ENCODE data around the gene KLF17. TPM values are rescaled to one million over a fixed set of nuclear protein-coding genes. Genes with fewer than 3 reads are reported as not detected.

The KLF17 gene
- polyA plus RNA-seq, 1 donor (not counting 4 experiments of a cell fraction or from before 2014, with no cell fraction given) = not detected

GRCh38 chr1:44111861-44112260 is 6.8 kb upstream of the KLF17 start:
- H3K9me3 ChIP-seq (ENCODE audit: control insufficient read depth, low read depth, low read length) = no peaks in the 10 kb centered on the region
- dilution Hi-C loops (cut with MboI; ENCODE audit: extremely low pct_ligation_motif_present, low sequenced_read_pairs) = no loop called here

GRCh38 chr1:44112486-44112885 is 6.1 kb upstream of the KLF17 start:
- no peaks in the 10 kb centered on the region for H3K9me1 ChIP-seq (ENCODE audit: control insufficient read depth, extremely low read depth, insufficient read depth, low read length)
- no peaks in the 10 kb centered on the region for H3K9me3 ChIP-seq (ENCODE audit: control insufficient read depth, low read depth, low read length)
- no peaks in the 10 kb centered on the region for H3K79me2 ChIP-seq (ENCODE audit: control insufficient read depth, insufficient read depth, low read length)
- FAIRE-seq (no peak), DNase-seq (ENCODE audit: low read depth, low spot score) (no peak)
- H3K4me1 ChIP-seq (ENCODE audit: control insufficient read depth, extremely low read depth, insufficient read depth, low read length) = no peaks in the 10 kb centered on the region
- no peak overlapping the region for H3K4me2 ChIP-seq (ENCODE audit: control insufficient read depth, extremely low read depth, insufficient read depth, low read depth, low read length)
- TF ChIP-seq CTCF (optimal IDR thresholded peaks at IDR 0.05 in 1 of 3, IDR thresholded peaks at IDR 0.05 in 1 of 3, conservative IDR thresholded peaks at IDR 0.05 in 1 of 3; ENCODE audit: extremely low read depth in 1 of 3, insufficient read depth in 2 of 3, low read length in 3 of 3) (no peak), EZH2 (IDR thresholded peaks at IDR 0.05; ENCODE audit: low read length) (no peak)
- peaks cover 3% of the 10 kb centered on the region for H3K27me3 ChIP-seq (ENCODE audit: control insufficient read depth, extremely low read depth, insufficient read depth, low read length)
- H3K36me3 ChIP-seq (ENCODE audit: control insufficient read depth in 2 of 2, extremely low read depth in 1 of 2, insufficient read depth in 2 of 2, low read length in 2 of 2) = no peaks in the 10 kb centered on the region
- H4K20me1 ChIP-seq (ENCODE audit: control insufficient read depth, extremely low read depth, insufficient read depth, low read length) = no peaks in the 10 kb centered on the region
- no peak overlapping the region for H3K9ac ChIP-seq (ENCODE audit: control insufficient read depth, extremely low read depth, insufficient read depth, low read length)
- no peak overlapping the region for H3K4me3 ChIP-seq (ENCODE audit: control insufficient read depth in 2 of 3, extremely low read depth in 1 of 3, insufficient read depth in 2 of 3, low read depth in 1 of 3, low read length in 3 of 3)
- no peak overlapping the region for H2AFZ ChIP-seq (ENCODE audit: control insufficient read depth, low read length)
- dilution Hi-C loops (cut with MboI; ENCODE audit: extremely low pct_ligation_motif_present, low sequenced_read_pairs) = no loop called here
- H3K27ac ChIP-seq (ENCODE audit: control insufficient read depth, insufficient read depth, low read length) = no peak overlapping the region

More at GRCh38 chr1:44111861-44112260, 6.8 kb upstream of the KLF17 start:
- H3K4me1 ChIP-seq (ENCODE audit: control insufficient read depth, extremely low read depth, insufficient read depth, low read length) = no peaks in the 10 kb centered on the region
- H3K27me3 ChIP-seq (ENCODE audit: control insufficient read depth, extremely low read depth, insufficient read depth, low read length) = peaks cover 3% of the 10 kb centered on the region
- no peaks in the 10 kb centered on the region for H3K36me3 ChIP-seq (ENCODE audit: control insufficient read depth in 2 of 2, extremely low read depth in 1 of 2, insufficient read depth in 2 of 2, low read length in 2 of 2)
- no peak overlapping the region for H3K4me2 ChIP-seq (ENCODE audit: control insufficient read depth, extremely low read depth, insufficient read depth, low read depth, low read length)
- FAIRE-seq = no peak
- TF ChIP-seq EZH2 (IDR thresholded peaks at IDR 0.05; ENCODE audit: low read length) (no peak), CTCF (optimal IDR thresholded peaks at IDR 0.05 in 1 of 3, IDR thresholded peaks at IDR 0.05 in 1 of 3, conservative IDR thresholded peaks at IDR 0.05 in 1 of 3; ENCODE audit: extremely low read depth in 1 of 3, insufficient read depth in 2 of 3, low read length in 3 of 3) (no peak)
- H3K4me3 ChIP-seq (ENCODE audit: control insufficient read depth in 2 of 3, extremely low read depth in 1 of 3, insufficient read depth in 2 of 3, low read depth in 1 of 3, low read length in 3 of 3) = no peak overlapping the region
- no peak overlapping the region for H3K9ac ChIP-seq (ENCODE audit: control insufficient read depth, extremely low read depth, insufficient read depth, low read length)
- no peak for DNase-seq (ENCODE audit: low read depth, low spot score)
- H3K9me1 ChIP-seq (ENCODE audit: control insufficient read depth, extremely low read depth, insufficient read depth, low read length) = no peaks in the 10 kb centered on the region
- H3K27ac ChIP-seq (ENCODE audit: control insufficient read depth, insufficient read depth, low read length) = no peak overlapping the region
- H3K79me2 ChIP-seq (ENCODE audit: control insufficient read depth, insufficient read depth, low read length) = no peaks in the 10 kb centered on the region
- no peak overlapping the region for H2AFZ ChIP-seq (ENCODE audit: control insufficient read depth, low read length)
- no peaks in the 10 kb centered on the region for H4K20me1 ChIP-seq (ENCODE audit: control insufficient read depth, extremely low read depth, insufficient read depth, low read length)
